Measurements from ENCODE around the gene C3orf20.

C3orf20 gene

DNA sequence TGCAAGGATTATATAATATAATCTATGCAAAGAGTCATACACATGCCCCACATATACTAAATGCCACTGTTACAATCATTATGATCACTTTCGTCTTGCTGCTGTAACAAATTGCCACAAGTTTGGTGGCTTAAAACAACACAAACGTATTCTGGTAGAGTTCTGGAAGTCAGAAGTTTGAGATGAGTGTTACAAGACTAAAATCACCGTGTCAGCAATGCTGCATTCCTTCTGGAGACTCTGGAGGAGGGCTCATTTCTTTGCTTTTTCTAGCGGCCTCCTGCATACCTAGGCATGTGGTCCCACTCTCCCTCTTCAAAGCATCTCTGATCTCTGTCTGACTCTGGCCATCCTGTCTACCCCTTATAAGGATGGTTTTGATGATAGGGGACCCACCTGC is 24.7 kb upstream of the C3orf20 start:
- DNase-seq (ENCODE audit: low read depth) = no peak

DNA sequence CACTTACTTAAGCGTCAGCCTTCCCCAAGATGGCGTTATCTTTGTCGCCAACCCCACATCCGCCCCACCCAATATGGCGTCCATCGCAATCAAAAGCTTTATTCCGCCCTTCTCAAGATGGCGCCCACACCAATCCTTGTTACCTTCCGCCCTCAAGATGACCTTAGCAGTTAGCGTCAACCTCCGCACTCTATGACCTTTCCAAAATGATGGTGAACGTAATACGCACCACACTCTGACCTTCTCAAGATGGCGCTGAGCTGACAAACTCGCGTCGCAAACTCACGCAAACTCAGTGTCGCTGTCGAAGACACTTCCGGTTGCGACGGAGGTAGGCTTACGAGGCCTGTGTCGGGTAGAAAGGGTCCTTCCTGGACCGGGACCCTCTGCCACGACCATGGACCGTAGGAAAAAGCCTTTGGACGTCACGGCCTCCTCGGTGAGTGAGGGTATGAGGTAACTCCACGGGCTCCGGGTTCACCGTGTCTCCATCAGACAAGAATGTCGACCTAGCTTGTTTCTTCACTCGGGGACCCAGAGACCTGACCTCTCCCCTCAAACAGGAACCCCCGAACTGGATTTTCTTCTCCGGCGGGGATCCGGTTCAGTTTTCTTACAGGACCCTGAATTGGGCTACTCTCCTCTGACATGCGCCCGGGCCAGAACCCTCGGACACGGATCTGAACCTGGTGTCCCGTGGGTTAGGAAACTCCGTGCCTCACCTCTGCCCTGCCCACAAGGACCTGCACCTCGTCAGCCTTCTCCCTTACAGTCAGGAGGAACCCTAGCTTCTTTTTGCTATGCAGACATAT is 23.3 kb upstream of the C3orf20 start, which contains the start of gene CCDC174:
CCDC174 (plus strand) TSS at position 323 of the 812 bp plus-strand sequence; CDS start at position 398, 75 bp downstream.
- peak; percentile 99 for DNase-seq (ENCODE audit: low read depth)

DNA sequence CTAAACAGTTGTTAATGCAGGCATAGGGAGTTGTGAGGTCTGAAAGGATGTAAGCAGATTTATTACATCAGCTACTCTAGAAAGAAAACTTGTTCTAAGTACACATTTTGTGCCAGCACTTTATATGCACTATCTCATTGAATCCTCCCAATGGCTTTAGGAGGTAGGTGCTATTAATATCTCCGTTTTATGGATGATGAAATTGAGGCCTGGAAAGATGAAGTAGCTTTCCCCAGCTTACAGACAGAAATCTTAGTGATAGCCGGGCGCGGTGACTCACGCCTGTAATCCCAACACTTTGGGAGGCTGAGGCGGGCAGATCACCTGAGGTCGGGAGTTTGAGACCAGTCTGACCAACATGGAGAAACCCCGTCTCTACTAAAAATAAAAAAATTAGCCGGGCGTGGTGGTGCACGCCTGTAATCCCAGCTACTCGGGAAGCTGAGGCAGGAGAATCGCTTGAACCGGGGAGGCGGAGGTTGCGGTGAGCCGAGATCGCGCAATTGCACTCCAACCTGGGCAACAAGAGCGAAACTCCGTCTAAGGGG is 22.5 kb upstream of the C3orf20 start:
- DNase-seq (ENCODE audit: low read depth) = peak; percentile 74

DNA sequence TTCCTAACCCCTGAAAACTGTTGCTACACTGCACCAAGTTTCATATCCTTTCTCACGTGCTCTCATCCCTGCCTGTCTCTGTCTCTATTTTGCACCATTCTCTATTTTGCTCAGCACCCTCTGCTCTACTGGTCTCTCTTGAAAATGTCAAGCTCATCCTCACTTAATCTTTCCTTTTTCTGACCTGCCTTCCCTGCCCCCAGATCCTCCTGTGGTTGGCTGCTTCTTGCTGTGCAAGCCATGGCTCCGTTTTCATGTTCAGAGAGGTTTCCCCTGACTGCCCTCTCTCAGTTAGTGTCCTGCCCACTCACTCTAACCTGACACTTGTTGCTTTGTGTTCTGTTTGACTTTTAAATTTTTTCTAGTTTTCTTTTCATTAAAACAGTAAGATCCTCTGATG is 17.4 kb upstream of the C3orf20 start:
- DNase-seq (ENCODE audit: low read depth) = no peak

- DNase-seq (ENCODE audit: low read depth) = no peak
Observed at GRCh38 chr3:14658978-14659377, 16.0 kb upstream of the C3orf20 start.

- no peak for DNase-seq (ENCODE audit: low read depth)
Observed at GRCh38 chr3:14660942-14661341, 14.0 kb upstream of the C3orf20 start.

- no peak for DNase-seq (ENCODE audit: low read depth)
Observed at GRCh38 chr3:14663396-14664135, 11.4 kb upstream of the C3orf20 start.

DNA sequence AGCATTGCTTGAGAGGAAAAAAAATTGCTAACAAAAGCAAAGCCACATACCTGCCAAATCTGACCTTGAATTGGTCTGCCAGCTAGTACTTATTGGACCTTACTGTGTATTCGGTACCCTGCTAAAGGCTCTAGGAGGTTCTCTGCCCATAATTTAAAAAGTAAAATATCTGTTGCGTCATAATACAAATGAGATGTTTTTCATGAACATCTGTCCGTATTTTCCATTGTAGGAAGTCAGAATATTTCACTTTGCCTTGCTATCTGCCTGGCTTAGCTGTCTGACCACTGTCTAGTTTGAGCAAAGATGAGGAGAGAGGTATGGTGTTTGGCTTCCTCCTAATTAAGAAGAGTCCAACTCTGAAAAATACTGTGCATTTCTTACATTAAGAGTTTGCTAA is 10.8 kb upstream of the C3orf20 start:
- DNase-seq (ENCODE audit: low read depth) = no peak

- no peak for DNase-seq (ENCODE audit: low read depth)
Observed at GRCh38 chr3:14672588-14672987, 2.4 kb upstream of the C3orf20 start.

DNA sequence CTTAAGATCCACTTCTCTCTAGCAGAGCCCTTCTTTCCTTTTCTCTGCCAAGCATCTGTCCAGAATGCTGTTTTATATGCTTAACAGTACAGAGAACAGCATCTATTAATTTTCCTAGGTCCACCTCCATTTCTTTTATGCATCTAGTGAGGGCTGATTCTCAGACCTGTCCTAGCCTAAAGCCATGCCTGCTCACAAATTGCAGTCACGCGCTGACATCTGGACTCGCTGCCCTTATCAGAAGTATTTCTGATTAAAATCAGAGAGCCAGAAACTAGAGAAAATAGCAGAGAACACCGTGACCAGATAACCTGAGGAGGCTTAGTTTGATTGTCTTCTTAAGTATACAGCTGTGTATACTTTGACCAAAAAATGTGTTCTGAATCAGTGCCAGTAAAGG is 1.9 kb downstream of the C3orf20 start:
- no peak for DNase-seq (ENCODE audit: low read depth)

DNA sequence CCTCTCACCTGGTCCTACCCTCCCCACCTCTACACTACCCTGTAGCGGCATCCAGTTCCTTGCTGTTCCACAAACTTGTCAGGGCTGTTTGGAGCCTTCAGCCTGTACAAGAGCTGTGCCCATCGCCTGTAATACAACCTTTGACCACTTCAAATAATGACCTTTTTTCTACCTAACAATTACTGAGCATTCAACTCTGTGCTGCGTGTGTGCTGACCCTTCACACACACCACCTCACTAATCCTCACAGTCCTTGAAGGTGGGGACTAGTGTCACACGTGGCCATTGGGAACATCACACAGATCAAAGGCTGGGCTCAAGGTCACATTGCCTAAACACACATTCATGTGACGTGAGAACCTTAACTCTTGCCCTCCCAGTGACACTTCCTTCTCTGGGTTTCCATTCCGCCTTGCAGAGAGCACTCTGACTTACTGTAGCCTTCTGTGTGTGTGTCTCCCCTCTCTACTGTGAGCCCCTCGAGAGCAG is 3.1 kb downstream of the C3orf20 start:
- no peak for DNase-seq (ENCODE audit: low read depth)

GRCh38 chr3:14680115-14680514 is 5.2 kb downstream of the C3orf20 start:
- no peak for DNase-seq (ENCODE audit: low read depth)

GRCh38 chr3:14680716-14681115 is 5.8 kb downstream of the C3orf20 start:
- DNase-seq (ENCODE audit: low read depth) = peak; percentile 24

DNA sequence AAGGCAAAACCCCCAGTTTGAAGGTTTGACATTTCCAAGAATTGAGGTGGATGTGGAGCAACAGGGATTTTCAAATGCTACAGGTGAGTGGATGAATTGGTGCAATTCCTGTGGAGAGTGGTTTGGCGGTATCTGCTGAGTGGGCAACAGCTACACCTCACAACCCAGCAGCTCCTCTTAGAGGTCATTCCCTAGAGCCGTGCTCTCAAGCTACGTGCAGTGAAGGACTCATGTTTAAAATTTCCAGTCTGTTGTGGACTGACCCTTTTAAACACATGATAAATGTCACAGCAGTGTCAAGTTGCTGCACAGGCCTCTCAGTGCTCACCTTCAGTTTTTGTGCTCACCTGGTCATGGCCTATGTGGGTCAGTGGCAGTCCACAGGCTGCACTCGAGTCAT is 9.5 kb downstream of the C3orf20 start:
- no peak for DNase-seq (ENCODE audit: low read depth)

DNA sequence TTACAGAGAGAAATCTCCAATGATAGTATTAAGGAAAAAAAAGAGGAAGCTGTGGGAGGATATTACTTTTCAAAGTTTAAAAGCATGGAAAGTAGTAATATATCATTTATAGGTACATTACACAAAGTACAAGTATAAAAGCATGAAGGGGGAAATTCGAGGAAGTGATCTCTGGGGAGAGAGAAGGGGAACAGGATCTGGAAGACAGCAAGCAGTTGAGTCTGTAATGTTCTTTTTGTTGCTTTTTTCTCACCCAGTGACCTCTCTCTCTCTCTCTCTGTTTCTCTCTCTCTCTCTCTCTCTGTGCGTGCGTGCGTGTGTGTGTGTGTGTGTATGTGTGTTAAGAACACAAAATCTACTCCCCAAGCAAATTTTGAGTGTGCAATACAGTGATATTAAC is 10.2 kb downstream of the C3orf20 start:
- DNase-seq (ENCODE audit: low read depth) = no peak

DNA sequence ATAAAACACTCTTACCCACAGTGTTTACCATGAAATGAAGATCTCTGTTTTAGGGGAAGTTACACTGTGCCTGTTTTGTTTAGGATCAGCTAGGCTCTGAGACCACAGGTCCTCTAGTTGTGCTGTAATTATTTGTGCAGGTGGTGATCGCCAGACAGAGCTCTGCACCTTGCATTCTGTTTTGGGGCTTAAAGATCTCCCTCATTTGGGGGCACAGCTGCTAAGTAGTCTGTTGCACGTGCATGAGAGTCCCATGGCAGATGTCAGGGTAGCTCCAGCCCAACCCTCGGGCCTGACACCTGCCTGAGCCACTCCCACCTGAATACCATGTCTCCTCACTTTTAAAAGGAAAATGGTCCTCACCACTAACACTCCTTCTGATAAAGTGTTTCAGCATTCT is 12.4 kb downstream of the C3orf20 start:
- no peak for DNase-seq (ENCODE audit: low read depth)

- no peak for DNase-seq (ENCODE audit: low read depth)
Observed at GRCh38 chr3:14688525-14688924, 13.6 kb downstream of the C3orf20 start.

GRCh38 chr3:14689247-14689980 is 14.5 kb downstream of the C3orf20 start:
- DNase-seq (ENCODE audit: low read depth) = no peak

DNA sequence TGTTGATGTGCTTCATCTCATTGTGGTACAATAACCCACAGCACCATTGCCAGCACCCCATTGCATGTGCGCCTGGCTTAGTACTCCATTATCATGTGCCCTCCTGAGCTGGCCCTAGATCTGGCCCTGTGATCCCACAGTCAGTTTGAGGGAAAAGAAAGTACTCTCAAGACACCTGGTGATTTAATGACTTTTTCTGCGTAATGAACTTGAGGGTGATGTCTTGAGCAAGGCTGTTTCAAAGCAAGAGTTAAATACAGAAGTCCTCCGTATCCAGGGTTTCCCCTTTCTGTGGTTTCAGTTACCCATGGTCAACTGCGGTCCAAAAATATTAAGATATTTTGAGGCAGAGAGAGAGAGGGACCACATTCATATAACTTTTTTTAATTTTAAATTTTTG is 16.3 kb downstream of the C3orf20 start:
- no peak for DNase-seq (ENCODE audit: low read depth)

GRCh38 chr3:14691719-14692118 is 16.8 kb downstream of the C3orf20 start:
- DNase-seq (ENCODE audit: low read depth) = no peak

GRCh38 chr3:14698601-14699244 is 23.8 kb downstream of the C3orf20 start:
- DNase-seq (ENCODE audit: low read depth) = no peak

- DNase-seq (ENCODE audit: low read depth) = no peak
Observed at GRCh38 chr3:14699643-14700042, 24.7 kb downstream of the C3orf20 start.

All from amniotic epithelial cell (primary cell).